Measurements from ENCODE around the gene IGF2. TPM values are rescaled to one million over a fixed set of nuclear protein-coding genes. Genes with fewer than 3 reads are reported as not detected.

IGF2 gene
- total RNA-seq, 2 donors from 2014 or later: 10.6 to 84.0 TPM

GRCh38 chr11:2131371-2132236 is 7.6 kb downstream of the IGF2 start:
- intact Hi-C loops (cut with DNase I): no loop called here
- WGBS, 2 donors: 67% methylated on average over 25 to 28 of the region's 28 CpGs
- Histone ChIP-seq H3K4me3 (no peak overlapping the region), H3K36me3 (replicated peaks in 1 of 2; ENCODE audit: insufficient read depth in 1 of 2, low read depth in 2 of 2) (no peaks in the 10 kb centered on the region), H3K27me3 (no peaks in the 10 kb centered on the region), H3K27ac (no peak overlapping the region), H3K9me3 (no peaks in the 10 kb centered on the region), H3K4me1 (no peaks in the 10 kb centered on the region)
- DNase-seq (no peak), ATAC-seq (no peak)
- no peak for TF ChIP-seq POLR2A (IDR thresholded peaks at IDR 0.05)
- TF ChIP-seq CTCF (IDR thresholded peaks at IDR 0.05): no peak

- DNase-seq: no peak
- Histone ChIP-seq H3K27me3 (no peaks in the 10 kb centered on the region), H3K27ac (no peak overlapping the region), H3K36me3 (replicated peaks in 1 of 2; ENCODE audit: insufficient read depth in 1 of 2, low read depth in 2 of 2) (no peaks in the 10 kb centered on the region), H3K4me3 (no peak overlapping the region), H3K9me3 (no peaks in the 10 kb centered on the region), H3K4me1 (no peaks in the 10 kb centered on the region)
- TF ChIP-seq CTCF (IDR thresholded peaks at IDR 0.05) (no peak), POLR2A (IDR thresholded peaks at IDR 0.05) (no peak)
- intact Hi-C loops (cut with DNase I): no loop called here
- ATAC-seq: no peak
- 76 to 78% methylated on average over 16 to 18 of the region's 18 CpGs for WGBS, 2 donors
Measured at GRCh38 chr11:2130881-2131352, 8.3 kb downstream of the IGF2 start.

GRCh38 chr11:2129699-2130366 is 9.4 kb downstream of the IGF2 start:
- intact Hi-C loops (cut with DNase I): no loop called here
- Histone ChIP-seq H3K36me3 (replicated peaks in 1 of 2; ENCODE audit: insufficient read depth in 1 of 2, low read depth in 2 of 2) (no peaks in the 10 kb centered on the region), H3K4me3 (no peak overlapping the region), H3K4me1 (no peaks in the 10 kb centered on the region), H3K27me3 (no peaks in the 10 kb centered on the region), H3K9me3 (no peaks in the 10 kb centered on the region), H3K27ac (no peak overlapping the region)
- ATAC-seq (no peak), DNase-seq (no peak)
- TF ChIP-seq CTCF (IDR thresholded peaks at IDR 0.05): no peak
- no peak for TF ChIP-seq POLR2A (IDR thresholded peaks at IDR 0.05)
- 69 to 74% methylated on average over 10 to 11 of the region's 25 CpGs for WGBS, 2 donors

- Histone ChIP-seq H3K9me3 (no peaks in the 10 kb centered on the region), H3K36me3 (replicated peaks in 1 of 2; ENCODE audit: insufficient read depth in 1 of 2, low read depth in 2 of 2) (no peaks in the 10 kb centered on the region), H3K4me3 (no peak overlapping the region), H3K27me3 (no peaks in the 10 kb centered on the region), H3K4me1 (no peaks in the 10 kb centered on the region), H3K27ac (no peak overlapping the region)
- intact Hi-C loops (cut with DNase I): no loop called here
- DNase-seq (no peak), ATAC-seq (no peak)
- no peak for TF ChIP-seq CTCF (IDR thresholded peaks at IDR 0.05)
- 73 to 78% methylated on average over 15 to 17 of the region's 17 CpGs for WGBS, 2 donors
Measured at GRCh38 chr11:2129308-2129698, 9.9 kb downstream of the IGF2 start.
